Neural progenitor cell (in vitro differentiated cells): ENCODE results near the gene RAP1GDS1.

Experiments
- CTCF ChIP-seq: fragments of 200-600 bp; sonication (generic); IDR thresholded peaks from 2 replicates; pipeline ENCODE4 v1.5.1; 2017; ENCODE audit warnings: antibody characterized with exemption, mild to moderate bottlenecking
- EZH2phosphoT487 ChIP-seq: fragments of 200-600 bp; sonication (generic); IDR thresholded peaks from 2 replicates; pipeline ENCODE4 v1.6.1; 2017; ENCODE audit warnings: antibody characterized with exemption

GRCh38 chr4:98399915-98400314, 138.7 kb downstream of the RAP1GDS1 start:
- TF ChIP-seq CTCF (no peak), EZH2phosphoT487 (no peak)
